Hepatocyte (in vitro differentiated cells): Measurements from ENCODE around the gene CEMP1. TPM values are rescaled to one million over a fixed set of nuclear protein-coding genes. Genes with fewer than 3 reads are reported as not detected.
A peak's percentile ranks its signal among the peaks of the same experiment; 100 is the strongest.

Experiments used
- DNase-seq: peaks from one replicate; pipeline ENCODE4 v3.0.0-alpha.2; 2016; ENCODE audit warnings: low spot score
- H2AFZ ChIP-seq: fragments of 200-600 bp; sonication (generic); 2 replicates; pipeline ENCODE4 v1.6.0; 2016; ENCODE audit warnings: antibody characterized with exemption, mild to moderate bottlenecking
- H3K27ac ChIP-seq: fragments of 200-600 bp; sonication (generic); 2 replicates; pipeline ENCODE4 v1.5.1; 2016; ENCODE audit warnings: mild to moderate bottlenecking
- H3K27me3 ChIP-seq: fragments of 200-600 bp; sonication (generic); 2 replicates; pipeline ENCODE4 v1.6.1; 2016
- H3K36me3 ChIP-seq: fragments of 200-600 bp; sonication (generic); replicated peaks from 2 replicates; pipeline ENCODE4 v1.5.1; 2016; ENCODE audit warnings: low read depth; ENCODE audit not compliant: insufficient read depth
- H3K4me1 ChIP-seq: fragments of 200-600 bp; sonication (generic); 2 replicates; pipeline ENCODE4 v1.5.1; 2016; ENCODE audit warnings: mild to moderate bottlenecking, moderate library complexity; ENCODE audit not compliant: insufficient read depth
- H3K4me2 ChIP-seq: fragments of 200-600 bp; sonication (generic); 2 replicates; pipeline ENCODE4 v1.6.0; 2016
- H3K4me3 ChIP-seq: fragments of 200-600 bp; sonication (generic); 2 replicates; pipeline ENCODE4 v1.5.1; 2016; ENCODE audit warnings: mild to moderate bottlenecking
- H3K79me2 ChIP-seq: fragments of 200-600 bp; sonication (generic); 2 replicates; pipeline ENCODE4 v1.6.0; 2017; ENCODE audit warnings: mild to moderate bottlenecking
- H3K9me2 ChIP-seq: fragments of 200-600 bp; sonication (generic); replicated peaks from 2 replicates; pipeline ENCODE4 v1.6.0; 2017; ENCODE audit warnings: mild to moderate bottlenecking; ENCODE audit not compliant: insufficient read depth
- H3K9me3 ChIP-seq: fragments of 200-600 bp; sonication (generic); 2 replicates; pipeline ENCODE4 v1.5.1; 2016; ENCODE audit warnings: low read depth, mild to moderate bottlenecking
- H4K20me1 ChIP-seq: fragments of 200-600 bp; sonication (generic); 2 replicates; pipeline ENCODE4 v1.6.0; 2016; ENCODE audit warnings: mild to moderate bottlenecking; ENCODE audit not compliant: insufficient read depth, poor library complexity, severe bottlenecking
- EZH2 ChIP-seq: fragments of 200-600 bp; sonication (generic); IDR thresholded peaks from 2 replicates; pipeline ENCODE4 v1.6.1; 2016; ENCODE audit warnings: antibody characterized with exemption, mild to moderate bottlenecking, borderline replicate concordance
- EZH2phosphoT487 ChIP-seq: fragments of 200-600 bp; sonication (generic); IDR thresholded peaks from one replicate; pipeline ENCODE4 v1.6.1; 2018; ENCODE audit warnings: antibody characterized with exemption, mild to moderate bottlenecking, low read depth, moderate library complexity; ENCODE audit not compliant: unreplicated experiment, severe bottlenecking
- WGBS: methylation state at CpG from one replicate; pipeline ENCODE4 v1.1.6; 2016; ENCODE audit warnings: low lambda C conversion rate; ENCODE audit errors: missing lambda C conversion rate; 5-methylcytosine and 5-hydroxymethylcytosine counted together
- polyA plus RNA-seq: library from polyadenylated mRNA; unstranded; fragments of >200 nt; fragmentation: Nextera tagmentation; extraction: Ambion mirVana; gene quantifications from 2 replicates; pipeline ENCODE4 v1.2.1, GENCODE V29; 2016
- total RNA-seq: library from RNA; depleted of rRNA; stranded (reverse); fragments of >200 nt; gene quantifications from 2 replicates; pipeline ENCODE4 v1.2.3, GENCODE V29; 2014
- TF ChIP-seq, protein P1 (sequence below): fragments of 200-600 bp; sonication (generic); IDR thresholded peaks from 2 replicates; pipeline ENCODE4 v1.5.1; 2016; ENCODE audit warnings: antibody characterized with exemption, mild to moderate bottlenecking; ENCODE audit not compliant: poor library complexity

CEMP1 gene
- total and polyA plus RNA-seq, 2 experiments from 2014 or later = 11.1 TPM; not detected in 1

- no peak for DNase-seq
- Histone ChIP-seq H3K36me3 (no peaks in the 10 kb centered on the region), H3K4me1 (peaks cover 19% of the 10 kb centered on the region), H3K9me2 (no peaks in the 10 kb centered on the region), H3K4me3 (no peak overlapping the region), H3K27ac (no peak overlapping the region), H3K27me3 (no peaks in the 10 kb centered on the region), H4K20me1 (peaks cover 10% of the 10 kb centered on the region), H3K9me3 (no peaks in the 10 kb centered on the region), H3K79me2 (peaks cover 76% of the 10 kb centered on the region), H3K4me2 (no peak overlapping the region), H2AFZ (no peak overlapping the region)
- no peak for TF ChIP-seq EZH2
- no peak for TF ChIP-seq EZH2phosphoT487
- TF ChIP-seq, protein P1, sequence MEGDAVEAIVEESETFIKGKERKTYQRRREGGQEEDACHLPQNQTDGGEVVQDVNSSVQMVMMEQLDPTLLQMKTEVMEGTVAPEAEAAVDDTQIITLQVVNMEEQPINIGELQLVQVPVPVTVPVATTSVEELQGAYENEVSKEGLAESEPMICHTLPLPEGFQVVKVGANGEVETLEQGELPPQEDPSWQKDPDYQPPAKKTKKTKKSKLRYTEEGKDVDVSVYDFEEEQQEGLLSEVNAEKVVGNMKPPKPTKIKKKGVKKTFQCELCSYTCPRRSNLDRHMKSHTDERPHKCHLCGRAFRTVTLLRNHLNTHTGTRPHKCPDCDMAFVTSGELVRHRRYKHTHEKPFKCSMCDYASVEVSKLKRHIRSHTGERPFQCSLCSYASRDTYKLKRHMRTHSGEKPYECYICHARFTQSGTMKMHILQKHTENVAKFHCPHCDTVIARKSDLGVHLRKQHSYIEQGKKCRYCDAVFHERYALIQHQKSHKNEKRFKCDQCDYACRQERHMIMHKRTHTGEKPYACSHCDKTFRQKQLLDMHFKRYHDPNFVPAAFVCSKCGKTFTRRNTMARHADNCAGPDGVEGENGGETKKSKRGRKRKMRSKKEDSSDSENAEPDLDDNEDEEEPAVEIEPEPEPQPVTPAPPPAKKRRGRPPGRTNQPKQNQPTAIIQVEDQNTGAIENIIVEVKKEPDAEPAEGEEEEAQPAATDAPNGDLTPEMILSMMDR = no peak
- WGBS = 94% methylated on average over 30 of the region's 33 CpGs
Measured at GRCh38 chr16:2485811-2486507, 45.2 kb downstream of the CEMP1 start.

GRCh38 chr16:2484898-2485508 is 46.2 kb downstream of the CEMP1 start:
- peak overlapping the region; percentile 56 for H3K27ac ChIP-seq
- H3K4me3 ChIP-seq = no peak overlapping the region
- H3K27me3 ChIP-seq = no peaks in the 10 kb centered on the region
- H2AFZ ChIP-seq = no peak overlapping the region
- no peaks in the 10 kb centered on the region for H3K9me3 ChIP-seq
- H4K20me1 ChIP-seq = peaks cover 17% of the 10 kb centered on the region
- no peaks in the 10 kb centered on the region for H3K36me3 ChIP-seq
- no peaks in the 10 kb centered on the region for H3K9me2 ChIP-seq
- TF ChIP-seq, protein P1 = no peak
- TF ChIP-seq EZH2 (no peak), EZH2phosphoT487 (no peak)
- 72% methylated on average over 13 of the region's 13 CpGs for WGBS
- peak; percentile 58 for DNase-seq
- H3K4me1 ChIP-seq = peaks cover 19% of the 10 kb centered on the region
- no peak overlapping the region for H3K4me2 ChIP-seq
- H3K79me2 ChIP-seq = peaks cover 78% of the 10 kb centered on the region

DNA sequence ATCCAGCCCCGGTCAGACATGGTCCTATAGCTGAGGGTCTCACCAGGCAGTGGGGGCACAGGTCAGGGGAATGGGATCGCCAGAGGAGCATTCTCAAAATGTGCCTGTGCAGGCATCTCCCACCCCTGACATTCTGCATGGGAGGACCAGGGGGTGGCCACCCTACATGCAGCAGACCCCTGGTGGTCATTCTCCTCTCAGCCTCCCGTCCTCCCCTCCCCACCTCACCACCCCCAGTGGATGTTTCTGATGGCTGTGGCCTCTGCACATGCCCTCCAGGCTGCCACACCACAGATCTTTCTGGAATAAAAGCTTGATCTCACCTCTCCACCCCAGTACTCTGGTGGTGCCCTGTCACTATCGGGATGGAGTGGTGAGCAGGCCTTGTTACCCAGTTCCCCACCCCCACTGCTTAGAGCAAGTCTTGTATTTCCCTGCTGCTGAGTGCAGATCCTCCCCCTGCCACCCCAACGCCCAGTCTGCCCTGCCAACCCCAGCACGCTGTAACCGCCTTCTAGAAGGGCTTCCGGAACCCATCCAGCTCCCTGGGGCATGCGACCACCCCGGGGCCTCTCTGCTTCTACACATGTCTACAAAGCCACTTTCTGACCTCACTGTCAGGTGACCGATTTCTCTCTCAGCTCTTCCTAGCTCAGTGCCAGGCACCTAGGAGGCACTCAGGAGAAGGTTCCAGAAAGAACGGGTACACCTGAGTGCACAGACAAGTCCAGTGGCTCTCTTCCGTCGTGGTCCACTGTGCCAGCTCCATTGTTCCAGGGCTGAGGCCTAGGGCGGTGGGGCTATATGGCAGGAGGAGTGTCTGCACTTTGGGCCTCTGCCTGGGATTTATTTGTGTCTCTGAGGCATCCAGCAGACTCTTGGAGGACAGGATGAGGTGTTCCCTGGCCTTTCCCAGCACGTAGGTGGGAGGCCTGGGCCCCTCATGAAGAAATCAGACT is 47.0 kb downstream of the CEMP1 start:
- Histone ChIP-seq H3K4me2 (no peak overlapping the region), H3K9me3 (no peaks in the 10 kb centered on the region), H3K4me1 (peaks cover 19% of the 10 kb centered on the region), H3K4me3 (no peak overlapping the region), H4K20me1 (peaks cover 11% of the 10 kb centered on the region), H3K79me2 (peaks cover 79% of the 10 kb centered on the region), H2AFZ (no peak overlapping the region), H3K27ac (peak overlapping the region; percentile 56), H3K36me3 (no peaks in the 10 kb centered on the region), H3K27me3 (no peaks in the 10 kb centered on the region), H3K9me2 (no peaks in the 10 kb centered on the region)
- TF ChIP-seq, protein P1 = no peak
- no peak for TF ChIP-seq EZH2phosphoT487
- no peak for TF ChIP-seq EZH2
- WGBS = 95% methylated on average over 16 of the region's 16 CpGs
- no peak for DNase-seq
